GM23338 (cell line): ENCODE data around the gene DNASE1. TPM values are rescaled to one million over a fixed set of nuclear protein-coding genes. Genes with fewer than 3 reads are reported as not detected.

Source experiments
- ATAC-seq: fragments of 200-7000 bp; cut with Tn5 transposase; 3 replicates; pipeline ENCODE4 v1.9.1; 2020
- DNase-seq: peaks from one replicate; pipeline ENCODE4 v3.0.0-alpha.2; 2015; ENCODE audit warnings: low spot score
- H2AFZ ChIP-seq: fragments of 200-600 bp; sonication (generic); 2 replicates; pipeline ENCODE4 v1.8.0; 2016; ENCODE audit warnings: antibody characterized with exemption, mild to moderate bottlenecking, moderate library complexity
- H3F3A ChIP-seq: fragments of 200-600 bp; sonication (generic); replicated peaks from 2 replicates; pipeline ENCODE4 v1.8.0; 2017; ENCODE audit warnings: antibody characterized with exemption, mixed run types, low read depth
- H3K27ac ChIP-seq: fragments of 200-600 bp; sonication (generic); 2 replicates; pipeline ENCODE4 v1.6.1; 2016; ENCODE audit warnings: low read depth
- H3K27me3 ChIP-seq: fragments of 200-600 bp; sonication (generic); 2 replicates; pipeline ENCODE4 v1.8.0; 2016; ENCODE audit warnings: mild to moderate bottlenecking, mixed run types, moderate library complexity; ENCODE audit not compliant: insufficient read depth
- H3K36me3 ChIP-seq: fragments of 200-600 bp; sonication (generic); 2 replicates; pipeline ENCODE4 v1.8.0; 2016; ENCODE audit warnings: mild to moderate bottlenecking; ENCODE audit not compliant: insufficient read depth
- H3K4me1 ChIP-seq: fragments of 200-600 bp; sonication (generic); 2 replicates; pipeline ENCODE4 v1.8.0; 2016; ENCODE audit warnings: mild to moderate bottlenecking, moderate library complexity; ENCODE audit not compliant: insufficient read depth
- H3K4me2 ChIP-seq: fragments of 200-600 bp; sonication (generic); 2 replicates; pipeline ENCODE4 v1.7.1; 2017; ENCODE audit warnings: mixed run types
- H3K4me3 ChIP-seq: fragments of 200-600 bp; sonication (generic); 2 replicates; pipeline ENCODE4 v1.6.1; 2016; ENCODE audit warnings: mixed run types
- H3K79me2 ChIP-seq: fragments of 200-600 bp; sonication (generic); replicated peaks from 2 replicates; pipeline ENCODE4 v1.8.0; 2017; ENCODE audit warnings: mild to moderate bottlenecking; ENCODE audit not compliant: insufficient read depth
- H3K9me2 ChIP-seq: fragments of 200-600 bp; sonication (generic); 2 replicates; pipeline ENCODE4 v1.8.0; 2017; ENCODE audit not compliant: insufficient read depth
- H4K20me1 ChIP-seq: fragments of 200-600 bp; sonication (generic); replicated peaks from 2 replicates; pipeline ENCODE4 v1.8.0; 2017; ENCODE audit warnings: mild to moderate bottlenecking; ENCODE audit not compliant: insufficient read depth
- H3K27ac Mint-ChIP-seq: 2 replicates; pipeline ENCODE4 v1.8.0; 2020; ENCODE audit warnings: inconsistent platforms, mild to moderate bottlenecking, moderate library complexity, mixed read lengths
- H3K27me3 Mint-ChIP-seq: 3 replicates; pipeline ENCODE4 v1.8.0; 2022; ENCODE audit warnings: low read depth, mild to moderate bottlenecking, moderate library complexity, mixed read lengths, inconsistent platforms; ENCODE audit not compliant: insufficient read depth, poor library complexity
- H3K36me3 Mint-ChIP-seq: 3 replicates; pipeline ENCODE4 v1.8.0; 2021; ENCODE audit warnings: low read depth, mild to moderate bottlenecking, inconsistent platforms, moderate library complexity, mixed read lengths
- H3K4me1 Mint-ChIP-seq: 3 replicates; pipeline ENCODE4 v1.8.0; 2020; ENCODE audit warnings: mild to moderate bottlenecking, inconsistent platforms, mixed read lengths
- H3K4me3 Mint-ChIP-seq: 3 replicates; pipeline ENCODE4 v1.8.0; 2021; ENCODE audit warnings: moderate library complexity, mild to moderate bottlenecking, inconsistent platforms, mixed read lengths
- H3K9me3 Mint-ChIP-seq: 3 replicates; pipeline ENCODE4 v1.8.0; 2020; ENCODE audit warnings: moderate library complexity, mild to moderate bottlenecking, inconsistent platforms, mixed read lengths
- CREB1 ChIP-seq: fragments of 250-450 bp; sonication (Bioruptor Pico); IDR thresholded peaks from 2 replicates; pipeline ENCODE4 v1.5.0; 2020; ENCODE audit warnings: low read depth, mild to moderate bottlenecking, moderate library complexity
- EZH2 ChIP-seq: fragments of 200-600 bp; sonication (generic); IDR thresholded peaks from one replicate; pipeline ENCODE4 v1.8.0; 2017; ENCODE audit warnings: antibody characterized with exemption, mild to moderate bottlenecking, low read depth; ENCODE audit not compliant: unreplicated experiment
- EZH2phosphoT487 ChIP-seq: fragments of 200-600 bp; sonication (generic); IDR thresholded peaks from one replicate; pipeline ENCODE4 v1.8.1; 2018; ENCODE audit warnings: antibody characterized with exemption; ENCODE audit not compliant: unreplicated experiment
- JUNB ChIP-seq: IDR thresholded peaks from one replicate; pipeline ENCODE4 v1.6.1; 2016; ENCODE audit warnings: antibody characterized with exemption; ENCODE audit not compliant: unreplicated experiment
- NANOG ChIP-seq: IDR thresholded peaks from 2 replicates; pipeline ENCODE4 v1.6.1; 2016; ENCODE audit warnings: antibody characterized with exemption, borderline replicate concordance
- POLR2AphosphoS5 ChIP-seq: IDR thresholded peaks from 2 replicates; pipeline ENCODE4 v1.6.1; 2016; ENCODE audit warnings: antibody characterized with exemption, low read depth
- STAT1 ChIP-seq: IDR thresholded peaks from one replicate; pipeline ENCODE4 v1.6.1; 2016; ENCODE audit warnings: antibody characterized with exemption; ENCODE audit not compliant: unreplicated experiment
- ZNF114 ChIP-seq: fragments of 250-450 bp; sonication (Bioruptor Pico); IDR thresholded peaks from 2 replicates; pipeline ENCODE4 v1.5.0; 2020; ENCODE audit warnings: mild to moderate bottlenecking, moderate library complexity
- ZNF331 ChIP-seq: fragments of 250-450 bp; sonication (Bioruptor Pico); IDR thresholded peaks from 2 replicates; pipeline ENCODE4 v1.5.0; 2020; ENCODE audit warnings: low read depth, mild to moderate bottlenecking, moderate library complexity
- polyA plus RNA-seq: library from polyadenylated mRNA; unstranded; fragments of >200 nt; fragmentation: Nextera tagmentation; extraction: Ambion mirVana; gene quantifications from 2 replicates; pipeline ENCODE4 v1.2.1, GENCODE V29; 2016
- total RNA-seq: library from RNA; depleted of rRNA; stranded (reverse); fragments of >200 nt; shearing (Covaris generic); gene quantifications from 2 replicates; pipeline ENCODE4 v1.2.3, GENCODE V29; 2014
- TF ChIP-seq, protein P1 (sequence below): IDR thresholded peaks from 2 replicates; pipeline ENCODE4 v1.6.1; 2016; ENCODE audit warnings: antibody characterized with exemption
- TF ChIP-seq, protein P2 (sequence below), 2 experiments: fragments of 200-600 bp in 1 of 2; sonication (generic) in 1 of 2; conservative IDR thresholded peaks; 2 replicates each; pipeline versions ENCODE4 v1.5.1 to v1.6.1; 2016 to 2017; ENCODE audit warnings: antibody characterized with exemption in 2 of 2, low read depth in 2 of 2, mild to moderate bottlenecking in 2 of 2, moderate library complexity in 1 of 2
- TF ChIP-seq, protein P3 (sequence below): IDR thresholded peaks from one replicate; pipeline ENCODE4 v1.6.1; 2018; ENCODE audit warnings: antibody characterized with exemption; ENCODE audit not compliant: unreplicated experiment

Gene DNASE1
- total and polyA plus RNA-seq, 2 experiments from 2014 or later: 7.9 to 23.0 TPM

DNA sequence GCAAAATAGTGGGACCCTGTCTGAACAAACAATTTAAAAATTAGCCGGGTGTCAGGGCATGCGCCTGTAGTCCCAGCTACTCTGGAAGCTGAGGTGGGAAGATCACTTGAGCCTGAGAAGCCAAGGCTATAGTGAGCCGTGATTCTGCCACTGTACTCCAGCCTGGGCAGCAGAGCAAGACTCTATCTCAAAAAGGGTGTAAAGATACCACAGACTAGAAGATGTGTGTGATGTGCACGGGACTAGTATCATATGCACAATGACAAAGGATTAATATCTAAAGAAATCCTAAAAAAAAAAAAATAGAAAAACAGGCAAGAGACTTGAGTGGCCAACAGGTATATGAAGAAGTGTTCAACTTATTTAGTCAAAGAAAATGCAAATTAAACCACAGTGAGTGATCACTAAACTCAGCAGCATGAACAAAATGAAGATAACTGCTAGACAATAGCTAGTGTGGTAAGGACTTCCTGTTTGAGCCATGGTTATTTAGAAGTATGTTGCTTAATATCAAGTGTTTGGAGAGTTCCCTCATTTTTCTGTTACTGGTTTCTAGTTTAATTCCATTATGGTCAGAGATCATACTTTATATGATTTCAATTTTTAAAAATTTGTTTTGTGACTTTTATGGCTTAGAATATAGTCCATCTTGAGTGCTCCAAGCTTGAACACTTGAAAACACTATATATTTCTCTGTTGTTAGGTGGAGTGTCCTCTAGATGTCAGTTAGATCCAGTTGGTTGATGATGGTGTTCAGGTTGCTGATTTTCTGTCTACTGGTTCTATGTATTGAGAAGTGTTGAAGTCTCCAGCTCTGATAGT is 28.4 kb upstream of the DNASE1 start:
- H3K27me3 Mint-ChIP-seq: no peaks in the 10 kb centered on the region
- ATAC-seq: no peak

DNA sequence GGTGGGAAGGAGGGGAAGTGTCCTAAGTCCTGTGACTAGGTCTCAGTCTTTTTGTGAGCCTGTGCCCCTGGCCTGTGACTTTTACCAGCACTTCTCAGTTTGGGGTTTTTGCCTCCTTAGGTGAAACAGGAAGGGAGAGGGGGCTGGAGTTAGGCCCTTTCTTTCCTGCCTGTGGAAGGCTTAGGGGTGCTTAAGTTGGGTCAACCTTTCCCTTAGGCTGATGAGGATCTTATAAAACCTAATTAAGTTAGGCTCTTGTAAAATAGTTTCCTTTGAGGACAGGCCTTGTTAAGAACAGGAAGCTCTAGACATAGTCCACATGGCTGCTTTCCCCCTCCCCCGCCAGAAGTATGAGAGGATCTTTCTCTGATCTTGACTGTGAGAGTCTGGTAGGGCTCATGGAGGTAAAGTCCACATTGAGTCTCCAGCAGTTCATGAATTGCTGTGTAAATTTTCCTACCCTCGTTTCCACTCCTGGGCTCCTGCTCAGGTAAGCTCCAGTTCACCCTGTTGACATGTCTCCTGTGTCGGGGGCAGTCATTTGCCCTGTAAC is 17.0 kb upstream of the DNASE1 start:
- H3K4me2 ChIP-seq: peak overlapping the region; percentile 6; the same call in 1 of the 2 replicates
- H3K27me3 ChIP-seq: no peaks in the 10 kb centered on the region
- DNase-seq (peak; percentile 53), ATAC-seq (peak; percentile 20; the same call in 2 of the 3 replicates)
- H4K20me1 ChIP-seq: peaks cover 5% of the 10 kb centered on the region; the same call in 1 of the 2 replicates
- Mint-ChIP-seq H3K27ac (peak overlapping the region; percentile 82), H3K27me3 (no peaks in the 10 kb centered on the region), H3K4me1 (peaks cover 34% of the 10 kb centered on the region), H3K4me3 (no peak overlapping the region), H3K36me3 (peaks cover 5% of the 10 kb centered on the region; the same call in 2 of the 3 replicates), H3K9me3 (peaks cover 8% of the 10 kb centered on the region; the same call in 2 of the 3 replicates)
- peaks cover 15% of the 10 kb centered on the region for H3K4me1 ChIP-seq
- no peaks in the 10 kb centered on the region for H3K9me2 ChIP-seq
- peak overlapping the region; percentile 47; the same call in 1 of the 2 replicates for H2AFZ ChIP-seq
- H3K79me2 ChIP-seq: peaks cover 15% of the 10 kb centered on the region; the same call in 1 of the 2 replicates
- H3K4me3 ChIP-seq: no peak overlapping the region
- H3F3A ChIP-seq: no peaks in the 10 kb centered on the region; the same call in 1 of the 2 replicates
- H3K27ac ChIP-seq: peak overlapping the region; percentile 73
- no peaks in the 10 kb centered on the region for H3K36me3 ChIP-seq
- TF ChIP-seq EZH2phosphoT487 (no peak), ZNF331 (CRISPR knock-in tag) (no peak), CREB1 (no peak), POLR2AphosphoS5 (no peak), EZH2 (no peak), STAT1 (no peak), JUNB (no peak), ZNF114 (no peak), NANOG (no peak)
- TF ChIP-seq, protein P1, sequence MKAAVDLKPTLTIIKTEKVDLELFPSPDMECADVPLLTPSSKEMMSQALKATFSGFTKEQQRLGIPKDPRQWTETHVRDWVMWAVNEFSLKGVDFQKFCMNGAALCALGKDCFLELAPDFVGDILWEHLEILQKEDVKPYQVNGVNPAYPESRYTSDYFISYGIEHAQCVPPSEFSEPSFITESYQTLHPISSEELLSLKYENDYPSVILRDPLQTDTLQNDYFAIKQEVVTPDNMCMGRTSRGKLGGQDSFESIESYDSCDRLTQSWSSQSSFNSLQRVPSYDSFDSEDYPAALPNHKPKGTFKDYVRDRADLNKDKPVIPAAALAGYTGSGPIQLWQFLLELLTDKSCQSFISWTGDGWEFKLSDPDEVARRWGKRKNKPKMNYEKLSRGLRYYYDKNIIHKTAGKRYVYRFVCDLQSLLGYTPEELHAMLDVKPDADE: no peak
- TF ChIP-seq, protein P2, sequence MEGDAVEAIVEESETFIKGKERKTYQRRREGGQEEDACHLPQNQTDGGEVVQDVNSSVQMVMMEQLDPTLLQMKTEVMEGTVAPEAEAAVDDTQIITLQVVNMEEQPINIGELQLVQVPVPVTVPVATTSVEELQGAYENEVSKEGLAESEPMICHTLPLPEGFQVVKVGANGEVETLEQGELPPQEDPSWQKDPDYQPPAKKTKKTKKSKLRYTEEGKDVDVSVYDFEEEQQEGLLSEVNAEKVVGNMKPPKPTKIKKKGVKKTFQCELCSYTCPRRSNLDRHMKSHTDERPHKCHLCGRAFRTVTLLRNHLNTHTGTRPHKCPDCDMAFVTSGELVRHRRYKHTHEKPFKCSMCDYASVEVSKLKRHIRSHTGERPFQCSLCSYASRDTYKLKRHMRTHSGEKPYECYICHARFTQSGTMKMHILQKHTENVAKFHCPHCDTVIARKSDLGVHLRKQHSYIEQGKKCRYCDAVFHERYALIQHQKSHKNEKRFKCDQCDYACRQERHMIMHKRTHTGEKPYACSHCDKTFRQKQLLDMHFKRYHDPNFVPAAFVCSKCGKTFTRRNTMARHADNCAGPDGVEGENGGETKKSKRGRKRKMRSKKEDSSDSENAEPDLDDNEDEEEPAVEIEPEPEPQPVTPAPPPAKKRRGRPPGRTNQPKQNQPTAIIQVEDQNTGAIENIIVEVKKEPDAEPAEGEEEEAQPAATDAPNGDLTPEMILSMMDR (conservative IDR thresholded peaks at IDR 0.05; ENCODE audit: low read depth in 2 of 2): no peak
- TF ChIP-seq, protein P3, sequence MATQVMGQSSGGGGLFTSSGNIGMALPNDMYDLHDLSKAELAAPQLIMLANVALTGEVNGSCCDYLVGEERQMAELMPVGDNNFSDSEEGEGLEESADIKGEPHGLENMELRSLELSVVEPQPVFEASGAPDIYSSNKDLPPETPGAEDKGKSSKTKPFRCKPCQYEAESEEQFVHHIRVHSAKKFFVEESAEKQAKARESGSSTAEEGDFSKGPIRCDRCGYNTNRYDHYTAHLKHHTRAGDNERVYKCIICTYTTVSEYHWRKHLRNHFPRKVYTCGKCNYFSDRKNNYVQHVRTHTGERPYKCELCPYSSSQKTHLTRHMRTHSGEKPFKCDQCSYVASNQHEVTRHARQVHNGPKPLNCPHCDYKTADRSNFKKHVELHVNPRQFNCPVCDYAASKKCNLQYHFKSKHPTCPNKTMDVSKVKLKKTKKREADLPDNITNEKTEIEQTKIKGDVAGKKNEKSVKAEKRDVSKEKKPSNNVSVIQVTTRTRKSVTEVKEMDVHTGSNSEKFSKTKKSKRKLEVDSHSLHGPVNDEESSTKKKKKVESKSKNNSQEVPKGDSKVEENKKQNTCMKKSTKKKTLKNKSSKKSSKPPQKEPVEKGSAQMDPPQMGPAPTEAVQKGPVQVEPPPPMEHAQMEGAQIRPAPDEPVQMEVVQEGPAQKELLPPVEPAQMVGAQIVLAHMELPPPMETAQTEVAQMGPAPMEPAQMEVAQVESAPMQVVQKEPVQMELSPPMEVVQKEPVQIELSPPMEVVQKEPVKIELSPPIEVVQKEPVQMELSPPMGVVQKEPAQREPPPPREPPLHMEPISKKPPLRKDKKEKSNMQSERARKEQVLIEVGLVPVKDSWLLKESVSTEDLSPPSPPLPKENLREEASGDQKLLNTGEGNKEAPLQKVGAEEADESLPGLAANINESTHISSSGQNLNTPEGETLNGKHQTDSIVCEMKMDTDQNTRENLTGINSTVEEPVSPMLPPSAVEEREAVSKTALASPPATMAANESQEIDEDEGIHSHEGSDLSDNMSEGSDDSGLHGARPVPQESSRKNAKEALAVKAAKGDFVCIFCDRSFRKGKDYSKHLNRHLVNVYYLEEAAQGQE: no peak

More for the DNA sequence above, 28.4 kb upstream of the DNASE1 start:
- DNase-seq: no peak
- H3K4me2 ChIP-seq: no peak overlapping the region
- no peaks in the 10 kb centered on the region for H3K9me2 ChIP-seq
- Mint-ChIP-seq H3K36me3 (no peaks in the 10 kb centered on the region), H3K4me3 (no peak overlapping the region), H3K9me3 (no peaks in the 10 kb centered on the region), H3K27ac (no peak overlapping the region), H3K4me1 (peaks cover 10% of the 10 kb centered on the region; the same call in 2 of the 3 replicates)
- no peak overlapping the region for H2AFZ ChIP-seq
- no peak overlapping the region for H3K27ac ChIP-seq
- peaks cover 7% of the 10 kb centered on the region for H4K20me1 ChIP-seq
- H3K79me2 ChIP-seq: peaks cover 10% of the 10 kb centered on the region
- no peaks in the 10 kb centered on the region for H3K27me3 ChIP-seq
- TF ChIP-seq, protein P2 (conservative IDR thresholded peaks at IDR 0.05; ENCODE audit: low read depth in 2 of 2): no peak
- TF ChIP-seq CREB1: no peak
- H3F3A ChIP-seq: no peaks in the 10 kb centered on the region; the same call in 1 of the 2 replicates
- H3K4me1 ChIP-seq: peaks cover 12% of the 10 kb centered on the region
- no peak overlapping the region for H3K4me3 ChIP-seq
- H3K36me3 ChIP-seq: no peaks in the 10 kb centered on the region
